DOHH2 (cell line): ENCODE measurements around the gene CENPT.

ENCODE experiments used
- H3F3A ChIP-seq: fragments of 200-600 bp; sonication (generic), shearing (Covaris generic); 2 replicates; pipeline ENCODE4 v1.6.0; 2016; ENCODE audit warnings: antibody characterized with exemption, mild to moderate bottlenecking; ENCODE audit not compliant: control insufficient read depth, insufficient read depth
- H3K27ac ChIP-seq: fragments of 200-600 bp; sonication (generic); 2 replicates; pipeline ENCODE4 v1.5.1; 2014; ENCODE audit warnings: low read depth, mild to moderate bottlenecking, low read length, moderate library complexity
- H3K27me3 ChIP-seq: fragments of 200-600 bp; sonication (generic); 2 replicates; pipeline ENCODE4 v1.6.1; 2014; ENCODE audit warnings: mild to moderate bottlenecking, low read length, mixed read lengths; ENCODE audit not compliant: control insufficient read depth
- H3K36me3 ChIP-seq: fragments of 200-600 bp; sonication (generic); 2 replicates; pipeline ENCODE4 v1.6.1; 2014; ENCODE audit warnings: mild to moderate bottlenecking, low read length, moderate library complexity, mixed read lengths; ENCODE audit not compliant: control insufficient read depth
- H3K4me1 ChIP-seq: fragments of 200-600 bp; sonication (generic); 2 replicates; pipeline ENCODE4 v1.6.1; 2014; ENCODE audit warnings: mild to moderate bottlenecking, low read length, mixed read lengths; ENCODE audit not compliant: control insufficient read depth
- H3K4me2 ChIP-seq: fragments of 200-600 bp; sonication (generic); 2 replicates; pipeline ENCODE4 v1.6.0; 2014; ENCODE audit warnings: mild to moderate bottlenecking, low read length, moderate library complexity
- H3K4me3 ChIP-seq: fragments of 200-600 bp; sonication (generic); 2 replicates; pipeline ENCODE4 v1.5.1; 2014; ENCODE audit warnings: mild to moderate bottlenecking, low read length, mixed read lengths
- H3K79me2 ChIP-seq: fragments of 200-600 bp; sonication (generic); 2 replicates; pipeline ENCODE4 v1.6.1; 2014; ENCODE audit warnings: mild to moderate bottlenecking, low read length, mixed read lengths; ENCODE audit not compliant: control insufficient read depth
- H3K9me2 ChIP-seq: fragments of 200-600 bp; sonication (generic); replicated peaks from 2 replicates; pipeline ENCODE4 v1.6.1; 2014; ENCODE audit warnings: mild to moderate bottlenecking, low read length, mixed read lengths; ENCODE audit not compliant: control insufficient read depth
- H3K9me3 ChIP-seq: fragments of 200-600 bp; sonication (generic); 2 replicates; pipeline ENCODE4 v1.6.1; 2014; ENCODE audit warnings: antibody characterized with exemption, low read length, mixed read lengths; ENCODE audit not compliant: control insufficient read depth, insufficient read depth
- H4K20me1 ChIP-seq: fragments of 200-600 bp; sonication (generic); 2 replicates; pipeline ENCODE4 v1.6.0; 2014; ENCODE audit warnings: low read depth, mild to moderate bottlenecking, antibody characterized with exemption, low read length, moderate library complexity; ENCODE audit not compliant: control insufficient read depth, insufficient read depth
- EZH2phosphoT487 ChIP-seq: fragments of 200-600 bp; sonication (generic); IDR thresholded peaks from 2 replicates; pipeline ENCODE4 v1.6.1; 2017; ENCODE audit warnings: borderline replicate concordance, mild to moderate bottlenecking, antibody characterized with exemption, low read length, moderate library complexity, mixed read lengths
- TF ChIP-seq, protein P1 (sequence below): fragments of 200-600 bp; sonication (generic); IDR thresholded peaks from one replicate; pipeline ENCODE4 v1.5.1; 2014; ENCODE audit warnings: antibody characterized with exemption, mild to moderate bottlenecking, low read depth, low read length; ENCODE audit not compliant: poor library complexity, severe bottlenecking

CENPT gene

DNA sequence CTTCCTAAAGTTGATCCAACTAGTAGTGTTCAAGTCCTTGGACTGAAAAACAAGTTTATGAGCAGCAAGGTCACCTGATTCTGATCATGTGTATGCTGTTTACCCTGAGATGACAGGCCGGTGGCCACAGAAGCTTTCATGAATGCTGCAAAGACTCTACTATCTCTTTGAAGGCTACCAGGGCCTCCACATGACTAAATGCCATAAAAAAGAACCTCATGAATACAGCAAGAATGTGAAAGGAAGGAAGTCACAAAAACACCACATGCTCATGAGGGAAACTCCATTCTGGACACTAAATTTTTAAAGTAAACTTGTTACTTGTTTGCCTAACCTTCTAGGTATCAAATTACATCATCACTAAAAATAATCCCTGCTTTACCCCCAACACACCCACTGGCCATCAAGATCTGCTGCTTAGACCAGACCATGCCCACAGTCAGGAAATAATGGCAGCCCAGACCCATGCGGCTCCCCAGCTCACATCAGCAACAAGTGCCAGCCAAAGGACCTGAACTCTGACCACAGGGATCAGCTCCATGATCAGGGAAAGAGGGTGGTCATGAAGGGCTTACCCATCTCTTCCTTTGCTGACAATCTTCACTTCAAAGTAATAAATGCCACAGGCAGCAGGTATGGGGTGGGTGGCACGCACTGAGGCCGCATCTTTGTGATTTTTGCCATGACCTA, 42.5 kb downstream of the CENPT start:
- no peaks in the 10 kb centered on the region for H3K9me3 ChIP-seq
- no peaks in the 10 kb centered on the region for H3K9me2 ChIP-seq
- no peak for TF ChIP-seq EZH2phosphoT487
- TF ChIP-seq, protein P1, sequence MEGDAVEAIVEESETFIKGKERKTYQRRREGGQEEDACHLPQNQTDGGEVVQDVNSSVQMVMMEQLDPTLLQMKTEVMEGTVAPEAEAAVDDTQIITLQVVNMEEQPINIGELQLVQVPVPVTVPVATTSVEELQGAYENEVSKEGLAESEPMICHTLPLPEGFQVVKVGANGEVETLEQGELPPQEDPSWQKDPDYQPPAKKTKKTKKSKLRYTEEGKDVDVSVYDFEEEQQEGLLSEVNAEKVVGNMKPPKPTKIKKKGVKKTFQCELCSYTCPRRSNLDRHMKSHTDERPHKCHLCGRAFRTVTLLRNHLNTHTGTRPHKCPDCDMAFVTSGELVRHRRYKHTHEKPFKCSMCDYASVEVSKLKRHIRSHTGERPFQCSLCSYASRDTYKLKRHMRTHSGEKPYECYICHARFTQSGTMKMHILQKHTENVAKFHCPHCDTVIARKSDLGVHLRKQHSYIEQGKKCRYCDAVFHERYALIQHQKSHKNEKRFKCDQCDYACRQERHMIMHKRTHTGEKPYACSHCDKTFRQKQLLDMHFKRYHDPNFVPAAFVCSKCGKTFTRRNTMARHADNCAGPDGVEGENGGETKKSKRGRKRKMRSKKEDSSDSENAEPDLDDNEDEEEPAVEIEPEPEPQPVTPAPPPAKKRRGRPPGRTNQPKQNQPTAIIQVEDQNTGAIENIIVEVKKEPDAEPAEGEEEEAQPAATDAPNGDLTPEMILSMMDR: no peak
- H3F3A ChIP-seq: 0 out of 2 replicates have a peak, but pooled peaks cover 3% of the 10 kb centered on the region
- no peaks in the 10 kb centered on the region for H3K27me3 ChIP-seq
- H3K4me1 ChIP-seq: peaks cover 43% of the 10 kb centered on the region
- no peaks in the 10 kb centered on the region for H4K20me1 ChIP-seq
- H3K4me2 ChIP-seq: peak overlapping the region; percentile 94
- H3K4me3 ChIP-seq: peak overlapping the region; percentile 94
- H3K27ac ChIP-seq: no peak overlapping the region
- peaks cover 51% of the 10 kb centered on the region for H3K79me2 ChIP-seq
- peaks cover 31% of the 10 kb centered on the region for H3K36me3 ChIP-seq

DNA sequence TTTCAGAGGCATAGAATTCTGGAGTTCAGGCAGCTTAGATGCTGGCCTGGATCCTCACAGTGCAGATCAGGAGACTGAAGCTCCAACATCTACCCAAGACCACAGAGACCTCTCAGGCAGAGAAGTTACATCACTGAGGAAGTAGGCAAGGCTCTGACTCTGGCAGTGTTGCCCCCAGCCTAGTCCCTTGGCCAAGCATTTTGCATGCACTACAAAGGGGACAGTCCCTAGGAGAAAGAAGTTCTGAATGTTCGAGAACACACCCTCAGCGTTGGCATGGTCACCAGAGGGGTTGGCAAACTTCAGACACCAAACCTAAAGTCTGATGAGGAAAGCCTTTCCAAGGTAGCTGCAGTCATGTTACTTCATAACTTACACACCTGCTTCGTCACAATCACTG, 43.6 kb downstream of the CENPT start:
- no peaks in the 10 kb centered on the region for H3K9me2 ChIP-seq
- H3K36me3 ChIP-seq: peaks cover 36% of the 10 kb centered on the region
- no peak overlapping the region for H3K4me2 ChIP-seq
- no peak overlapping the region for H3K27ac ChIP-seq
- peaks cover 54% of the 10 kb centered on the region for H3K79me2 ChIP-seq
- no peaks in the 10 kb centered on the region for H4K20me1 ChIP-seq
- no peaks in the 10 kb centered on the region for H3K9me3 ChIP-seq
- peaks cover 43% of the 10 kb centered on the region for H3K4me1 ChIP-seq
- H3K27me3 ChIP-seq: no peaks in the 10 kb centered on the region
- no peak overlapping the region for H3K4me3 ChIP-seq
- H3F3A ChIP-seq: 0 out of 2 replicates have a peak, but pooled peaks cover 3% of the 10 kb centered on the region
- TF ChIP-seq EZH2phosphoT487: no peak
- TF ChIP-seq, protein P1: no peak

DNA sequence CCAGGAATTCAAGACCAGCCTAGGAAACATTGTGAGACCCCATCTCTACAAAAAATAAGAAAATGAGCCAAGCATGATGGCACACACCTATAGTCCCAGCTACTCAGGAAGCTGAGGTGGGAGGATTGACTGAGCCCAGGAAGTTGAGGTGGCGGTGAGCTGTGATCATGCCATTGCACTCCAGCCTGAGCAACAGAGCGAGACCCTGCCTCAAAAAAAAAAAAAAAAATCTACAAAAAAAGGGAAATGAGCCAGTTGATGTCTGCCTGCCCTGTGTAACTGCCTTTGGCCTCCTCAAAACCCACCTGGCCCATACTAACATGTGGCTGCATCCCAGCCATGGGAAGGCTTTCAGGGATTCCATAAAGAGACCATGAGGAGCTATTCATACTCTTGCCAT, 45.6 kb downstream of the CENPT start:
- no peaks in the 10 kb centered on the region for H3K27me3 ChIP-seq
- H3K27ac ChIP-seq: 0 out of 2 replicates have a peak overlapping the region, but pooled peaks have one; percentile 15
- H3K4me2 ChIP-seq: peak overlapping the region; percentile 20
- peak overlapping the region; percentile 16; the same call in 1 of the 2 replicates for H3K4me3 ChIP-seq
- peaks cover 38% of the 10 kb centered on the region for H3K4me1 ChIP-seq
- H3F3A ChIP-seq: 0 out of 2 replicates have a peak, but pooled peaks cover 3% of the 10 kb centered on the region
- peaks cover 65% of the 10 kb centered on the region for H3K79me2 ChIP-seq
- no peaks in the 10 kb centered on the region for H4K20me1 ChIP-seq
- peaks cover 41% of the 10 kb centered on the region for H3K36me3 ChIP-seq
- no peaks in the 10 kb centered on the region for H3K9me2 ChIP-seq
- no peaks in the 10 kb centered on the region for H3K9me3 ChIP-seq
- TF ChIP-seq, protein P1: no peak
- no peak for TF ChIP-seq EZH2phosphoT487
